ENCODE measurements around the gene SND1. TPM values are rescaled to one million over a fixed set of nuclear protein-coding genes. Genes with fewer than 3 reads are reported as not detected.

Gene SND1
- total RNA-seq, 2 donors from 2014 or later: 146 to 155 TPM

GRCh38 chr7:128052404-128052803, 400.4 kb downstream of the SND1 start:
- intact Hi-C loops (cut with DNase I): no loop called here
- DNase-seq (no peak), ATAC-seq (no peak)
- H3K27ac ChIP-seq: no peak overlapping the region
- H3K36me3 ChIP-seq (replicated peaks in 1 of 2; ENCODE audit: insufficient read depth in 1 of 2, low read depth in 2 of 2): no peaks in the 10 kb centered on the region
- no peak overlapping the region for H3K4me3 ChIP-seq
- H3K27me3 ChIP-seq: no peaks in the 10 kb centered on the region
- H3K9me3 ChIP-seq: no peaks in the 10 kb centered on the region
- no peak for TF ChIP-seq POLR2A (IDR thresholded peaks at IDR 0.05)
- no peak for TF ChIP-seq CTCF (IDR thresholded peaks at IDR 0.05)
- 88 to 92% methylated on average over 9 of the region's 9 CpGs for WGBS, 2 donors
- peaks cover 8% of the 10 kb centered on the region for H3K4me1 ChIP-seq

DNA sequence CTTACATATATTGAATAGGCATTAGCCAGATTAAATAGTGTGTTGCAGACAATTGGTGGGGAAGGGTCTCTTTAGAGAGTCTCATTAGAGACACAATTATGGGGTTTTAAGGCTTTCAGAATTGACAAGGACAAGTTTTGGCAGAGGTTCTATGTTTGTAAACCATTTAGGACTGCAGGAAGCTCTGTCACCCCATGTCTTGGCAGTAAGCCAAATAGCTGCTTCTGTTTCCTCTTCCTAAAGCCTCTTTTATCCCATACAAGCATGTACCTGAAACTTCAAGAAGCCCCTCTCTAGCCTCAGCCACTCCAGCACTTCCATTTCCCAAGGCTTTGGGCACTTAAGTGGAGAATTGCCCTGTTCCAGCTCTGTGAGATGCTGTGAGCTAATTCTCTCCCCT, 401.0 kb downstream of the SND1 start:
- Histone ChIP-seq H3K9me3 (no peaks in the 10 kb centered on the region), H3K4me3 (no peak overlapping the region), H3K36me3 (replicated peaks in 1 of 2; ENCODE audit: insufficient read depth in 1 of 2, low read depth in 2 of 2) (no peaks in the 10 kb centered on the region), H3K4me1 (peaks cover 8% of the 10 kb centered on the region), H3K27me3 (no peaks in the 10 kb centered on the region), H3K27ac (no peak overlapping the region)
- ATAC-seq (no peak), DNase-seq (peak in 1 of 4 donors; percentile 39)
- TF ChIP-seq POLR2A (IDR thresholded peaks at IDR 0.05): no peak
- no peak for TF ChIP-seq CTCF (IDR thresholded peaks at IDR 0.05)
- intact Hi-C loops (cut with DNase I): no loop called here

- intact Hi-C loops (cut with DNase I): no loop called here
- ATAC-seq: no peak
- no peaks in the 10 kb centered on the region for H3K9me3 ChIP-seq
- TF ChIP-seq CTCF (IDR thresholded peaks at IDR 0.05) (no peak), POLR2A (IDR thresholded peaks at IDR 0.05) (no peak)
- H3K4me3 ChIP-seq: no peak overlapping the region
- 95 to 100% methylated on average over 5 of the region's 5 CpGs for WGBS, 2 donors
- no peaks in the 10 kb centered on the region for H3K36me3 ChIP-seq (replicated peaks in 1 of 2; ENCODE audit: insufficient read depth in 1 of 2, low read depth in 2 of 2)
- no peak overlapping the region for H3K27ac ChIP-seq
- no peak for DNase-seq
- H3K27me3 ChIP-seq: no peaks in the 10 kb centered on the region
- H3K4me1 ChIP-seq: peaks cover 8% of the 10 kb centered on the region
Measured at GRCh38 chr7:128053991-128054390, 402.0 kb downstream of the SND1 start.

GRCh38 chr7:128054511-128054910, 402.5 kb downstream of the SND1 start:
- intact Hi-C loops (cut with DNase I): no loop called here
- no peak for DNase-seq
- 90 to 92% methylated on average over 4 of the region's 4 CpGs for WGBS, 2 donors
- TF ChIP-seq CTCF (IDR thresholded peaks at IDR 0.05) (no peak), POLR2A (IDR thresholded peaks at IDR 0.05) (no peak)
- Histone ChIP-seq H3K4me3 (no peak overlapping the region), H3K36me3 (replicated peaks in 1 of 2; ENCODE audit: insufficient read depth in 1 of 2, low read depth in 2 of 2) (no peaks in the 10 kb centered on the region), H3K9me3 (no peaks in the 10 kb centered on the region), H3K27me3 (no peaks in the 10 kb centered on the region), H3K27ac (no peak overlapping the region), H3K4me1 (peaks cover 8% of the 10 kb centered on the region)
- ATAC-seq: no peak

DNA sequence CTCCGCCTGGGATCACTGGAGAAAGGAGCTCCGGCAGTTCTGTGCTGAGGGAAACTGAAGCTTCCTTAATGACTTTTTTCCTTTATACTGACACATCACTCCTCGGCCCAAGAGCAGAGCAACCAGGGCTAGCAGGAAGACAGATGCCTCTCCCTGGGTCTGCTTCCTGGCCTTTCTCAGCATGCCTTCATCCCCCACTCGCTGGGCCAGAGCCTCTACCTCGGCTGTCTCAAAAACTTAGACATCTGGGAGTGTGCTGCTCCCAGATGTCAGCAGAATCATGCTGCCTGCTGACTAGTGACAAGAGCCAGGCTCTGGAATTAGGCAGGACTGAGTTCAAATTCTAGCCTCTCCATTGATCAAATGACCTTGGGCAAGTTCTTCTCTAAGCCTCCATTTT, 403.6 kb downstream of the SND1 start:
- Histone ChIP-seq H3K9me3 (no peaks in the 10 kb centered on the region), H3K4me1 (peaks cover 8% of the 10 kb centered on the region), H3K27ac (no peak overlapping the region), H3K36me3 (replicated peaks in 1 of 2; ENCODE audit: insufficient read depth in 1 of 2, low read depth in 2 of 2) (no peaks in the 10 kb centered on the region), H3K27me3 (no peaks in the 10 kb centered on the region), H3K4me3 (no peak overlapping the region)
- no peak for DNase-seq
- WGBS, 2 donors: 71 to 80% methylated on average over 5 of the region's 5 CpGs
- intact Hi-C loops (cut with DNase I): no loop called here
- no peak for ATAC-seq
- no peak for TF ChIP-seq POLR2A (IDR thresholded peaks at IDR 0.05)
- no peak for TF ChIP-seq CTCF (IDR thresholded peaks at IDR 0.05)

All from body of pancreas (tissue), 4 donors.